Trophoblast cell (in vitro differentiated cells and primary cell): ENCODE data around the gene SCRT2.
A peak's percentile ranks its signal among the peaks of the same experiment; 100 is the strongest.

Source experiments
- DNase-seq, 2 donors: peaks; one replicate each; pipeline ENCODE4 v3.0.0-alpha.2; 2016
- H2AFZ ChIP-seq: 2 replicates; pipeline ENCODE4 v1.6.1; 2013; ENCODE audit warnings: low read length, moderate library complexity, mild to moderate bottlenecking; ENCODE audit not compliant: insufficient read depth, poor library complexity
- H2AK5ac ChIP-seq: 2 replicates; pipeline ENCODE4 v1.6.1; 2013; ENCODE audit warnings: mild to moderate bottlenecking, low read length
- H2BK120ac ChIP-seq: 2 replicates; pipeline ENCODE4 v1.6.1; 2013; ENCODE audit warnings: low read length, mild to moderate bottlenecking, moderate library complexity; ENCODE audit not compliant: insufficient read depth, poor library complexity
- H2BK12ac ChIP-seq: 2 replicates; pipeline ENCODE4 v1.6.1; 2013; ENCODE audit warnings: mild to moderate bottlenecking, low read length, moderate library complexity
- H2BK5ac ChIP-seq: 2 replicates; pipeline ENCODE4 v1.6.1; 2013; ENCODE audit warnings: low read length, low read depth, moderate library complexity, mild to moderate bottlenecking; ENCODE audit not compliant: poor library complexity
- H3K14ac ChIP-seq: 2 replicates; pipeline ENCODE4 v1.6.1; 2013; ENCODE audit warnings: mild to moderate bottlenecking, low read length
- H3K18ac ChIP-seq: 2 replicates; pipeline ENCODE4 v1.6.1; 2013; ENCODE audit warnings: mild to moderate bottlenecking, low read length
- H3K23ac ChIP-seq: 2 replicates; pipeline ENCODE4 v1.6.1; 2013; ENCODE audit warnings: low read length
- H3K27ac ChIP-seq: 2 replicates; pipeline ENCODE4 v1.5.1; 2013; ENCODE audit warnings: low read depth, mild to moderate bottlenecking, inconsistent platforms, low read length, moderate library complexity
- H3K27me3 ChIP-seq: 2 replicates; pipeline ENCODE4 v1.6.1; 2013; ENCODE audit warnings: inconsistent platforms, mild to moderate bottlenecking, low read length, moderate library complexity; ENCODE audit not compliant: insufficient read depth
- H3K36me3 ChIP-seq, 2 experiments: 1 replicate in 1 of 2; 2 replicates in 1 of 2; pipeline ENCODE4 v1.6.1; 2013; ENCODE audit warnings: low read length in 2 of 2, mild to moderate bottlenecking in 2 of 2, moderate library complexity in 1 of 2; ENCODE audit not compliant: insufficient read depth in 2 of 2, control insufficient read depth in 1 of 2
- H3K4ac ChIP-seq: 2 replicates; pipeline ENCODE4 v1.6.1; 2013; ENCODE audit warnings: low read depth, mild to moderate bottlenecking, low read length, moderate library complexity
- H3K4me1 ChIP-seq, 2 experiments: 1 replicate in 1 of 2; 2 replicates in 1 of 2; pipeline ENCODE4 v1.6.1; 2013; ENCODE audit warnings: low read length in 2 of 2, mild to moderate bottlenecking in 2 of 2, moderate library complexity in 1 of 2; ENCODE audit not compliant: insufficient read depth in 2 of 2, control insufficient read depth in 1 of 2
- H3K4me2 ChIP-seq: 2 replicates; pipeline ENCODE4 v1.6.1; 2013; ENCODE audit warnings: inconsistent platforms, mild to moderate bottlenecking, low read length, moderate library complexity
- H3K4me3 ChIP-seq: 2 replicates; pipeline ENCODE4 v1.5.1; 2013; ENCODE audit warnings: mild to moderate bottlenecking, low read depth, low read length, inconsistent platforms
- H3K79me1 ChIP-seq: one replicate; pipeline ENCODE4 v1.6.1; 2013; ENCODE audit warnings: low read length
- H3K79me2 ChIP-seq: 2 replicates; pipeline ENCODE4 v1.6.1; 2013; ENCODE audit warnings: low read length, mild to moderate bottlenecking; ENCODE audit not compliant: control insufficient read depth, insufficient read depth, poor library complexity
- H3K9ac ChIP-seq: 2 replicates; pipeline ENCODE4 v1.6.1; 2013; ENCODE audit warnings: mild to moderate bottlenecking, low read length
- H3K9me3 ChIP-seq: 2 replicates; pipeline ENCODE4 v1.6.1; 2013; ENCODE audit warnings: low read depth, mild to moderate bottlenecking, control low read depth, inconsistent platforms, low read length; ENCODE audit not compliant: insufficient read depth
- H4K12ac ChIP-seq: 2 replicates; pipeline ENCODE4 v1.6.1; 2013; ENCODE audit warnings: low read depth, mild to moderate bottlenecking, low read length, moderate library complexity
- H4K8ac ChIP-seq: 2 replicates; pipeline ENCODE4 v1.6.1; 2013; ENCODE audit warnings: low read depth, mild to moderate bottlenecking, low read length, moderate library complexity
- H4K91ac ChIP-seq: one replicate; pipeline ENCODE4 v1.6.1; 2013; ENCODE audit warnings: low read depth, mild to moderate bottlenecking, low read length, moderate library complexity
- WGBS: extraction: QIAGEN DNeasy Blood & Tissue Kit; methylation state at CpG from one replicate; pipeline ENCODE4 v1.1.7; 2013; ENCODE audit warnings: missing lambda C conversion rate; ENCODE audit not compliant: insufficient read length, insufficient coverage; ENCODE audit errors: extremely low coverage; 5-methylcytosine and 5-hydroxymethylcytosine counted together

SCRT2 gene

GRCh38 chr20:668638-669037 is 7.0 kb downstream of the SCRT2 start:
- no peak overlapping the region for H4K12ac ChIP-seq
- no peak for DNase-seq
- WGBS, result no CpG with 5 or more reads among the region's 3 CpGs
- no peaks in the 10 kb centered on the region for H3K79me1 ChIP-seq
- no peak overlapping the region for H3K9ac ChIP-seq
- no peak overlapping the region for H4K8ac ChIP-seq
- H2BK12ac ChIP-seq, result no peak overlapping the region
- H3K4me2 ChIP-seq, result no peak overlapping the region
- H3K79me2 ChIP-seq, result no peaks in the 10 kb centered on the region
- no peak overlapping the region for H3K27ac ChIP-seq
- H2AFZ ChIP-seq, result no peak overlapping the region
- no peak overlapping the region for H2AK5ac ChIP-seq
- peaks cover 3% of the 10 kb centered on the region for H3K27me3 ChIP-seq
- H3K4ac ChIP-seq, result no peak overlapping the region
- H3K4me3 ChIP-seq, result no peak overlapping the region
- no peak overlapping the region for H4K91ac ChIP-seq
- H3K14ac ChIP-seq, result no peak overlapping the region
- H3K9me3 ChIP-seq, result peaks cover 8% of the 10 kb centered on the region
- no peaks in the 10 kb centered on the region for H3K36me3 ChIP-seq
- H3K18ac ChIP-seq, result no peak overlapping the region
- H3K23ac ChIP-seq, result no peak overlapping the region
- no peak overlapping the region for H2BK120ac ChIP-seq
- H2BK5ac ChIP-seq, result no peak overlapping the region
- no peaks in the 10 kb centered on the region for H3K4me1 ChIP-seq

GRCh38 chr20:668050-668449 is 7.6 kb downstream of the SCRT2 start:
- H3K27me3 ChIP-seq, result peaks cover 3% of the 10 kb centered on the region
- no peak overlapping the region for H2BK12ac ChIP-seq
- no peak overlapping the region for H3K23ac ChIP-seq
- H4K8ac ChIP-seq, result no peak overlapping the region
- H4K91ac ChIP-seq, result no peak overlapping the region
- H3K36me3 ChIP-seq, result no peaks in the 10 kb centered on the region
- H2BK120ac ChIP-seq, result no peak overlapping the region
- no peak overlapping the region for H4K12ac ChIP-seq
- no peak overlapping the region for H3K4me2 ChIP-seq
- no peak overlapping the region for H2BK5ac ChIP-seq
- H3K14ac ChIP-seq, result no peak overlapping the region
- no peak for DNase-seq
- H3K18ac ChIP-seq, result no peak overlapping the region
- H2AFZ ChIP-seq, result no peak overlapping the region
- H3K9me3 ChIP-seq, result peaks cover 7% of the 10 kb centered on the region
- no peak overlapping the region for H3K27ac ChIP-seq
- H3K79me2 ChIP-seq, result no peaks in the 10 kb centered on the region
- H2AK5ac ChIP-seq, result no peak overlapping the region
- no peaks in the 10 kb centered on the region for H3K4me1 ChIP-seq
- no peak overlapping the region for H3K4me3 ChIP-seq
- no peak overlapping the region for H3K9ac ChIP-seq
- no peaks in the 10 kb centered on the region for H3K79me1 ChIP-seq
- H3K4ac ChIP-seq, result no peak overlapping the region

GRCh38 chr20:667351-668034 is 8.1 kb downstream of the SCRT2 start:
- Histone ChIP-seq H4K91ac (no peak overlapping the region), H3K79me2 (no peaks in the 10 kb centered on the region), H3K4me3 (no peak overlapping the region), H3K27me3 (peaks cover 3% of the 10 kb centered on the region), H4K8ac (no peak overlapping the region), H3K9ac (no peak overlapping the region), H2BK12ac (no peak overlapping the region), H3K27ac (no peak overlapping the region), H2AFZ (no peak overlapping the region), H2BK120ac (no peak overlapping the region), H3K4ac (no peak overlapping the region), H3K36me3 (no peaks in the 10 kb centered on the region), H3K23ac (no peak overlapping the region), H3K79me1 (no peaks in the 10 kb centered on the region), H3K4me1 (no peaks in the 10 kb centered on the region), H3K18ac (no peak overlapping the region), H3K9me3 (peaks cover 8% of the 10 kb centered on the region), H3K14ac (no peak overlapping the region), H2AK5ac (no peak overlapping the region), H2BK5ac (no peak overlapping the region), H3K4me2 (no peak overlapping the region), H4K12ac (no peak overlapping the region)
- WGBS, result no CpG with 5 or more reads among the region's 9 CpGs
- peak; percentile 27 to 61 for DNase-seq

- no peak overlapping the region for H2AK5ac ChIP-seq
- H3K79me1 ChIP-seq, result no peaks in the 10 kb centered on the region
Measured at GRCh38 chr20:666877-667276, 8.7 kb downstream of the SCRT2 start.

More at GRCh38 chr20:666877-667276, 8.7 kb downstream of the SCRT2 start:
- Histone ChIP-seq H2BK120ac (no peak overlapping the region), H4K12ac (no peak overlapping the region), H4K91ac (no peak overlapping the region), H2BK12ac (no peak overlapping the region), H3K18ac (no peak overlapping the region), H3K36me3 (no peaks in the 10 kb centered on the region), H3K79me2 (no peaks in the 10 kb centered on the region), H2AFZ (no peak overlapping the region), H3K4me3 (no peak overlapping the region), H4K8ac (no peak overlapping the region), H2BK5ac (no peak overlapping the region), H3K27ac (no peak overlapping the region), H3K9me3 (peaks cover 6% of the 10 kb centered on the region), H3K4me1 (peaks cover 0 to 3% of the 10 kb centered on the region in 2 experiments), H3K23ac (no peak overlapping the region), H3K9ac (no peak overlapping the region), H3K14ac (no peak overlapping the region), H3K4me2 (no peak overlapping the region), H3K4ac (no peak overlapping the region), H3K27me3 (peaks cover 3% of the 10 kb centered on the region)
- no CpG with 5 or more reads among the region's 4 CpGs for WGBS
- no peak for DNase-seq
